CD14-positive monocyte (primary cell): ENCODE measurements around the gene YTHDF1. TPM values are rescaled to one million over a fixed set of nuclear protein-coding genes. Genes with fewer than 3 reads are reported as not detected.

ENCODE experiments used
- DNase-seq, 3 donors: peaks; one replicate each; pipeline ENCODE4 v3.0.0-alpha.2; 2011 to 2022
- H2AFZ ChIP-seq: 2 replicates; pipeline ENCODE4 v1.6.0; 2012; ENCODE audit warnings: mild to moderate bottlenecking, low read depth, low read length, inconsistent platforms; ENCODE audit not compliant: insufficient read depth, poor library complexity, severe bottlenecking
- H3K27ac ChIP-seq, 2 donors: 1 replicate in 1 of 2; 2 replicates in 1 of 2; pipeline ENCODE4 v1.5.1; 2012 to 2013; ENCODE audit warnings: low read length in 2 of 2, control low read depth in 1 of 2, inconsistent platforms in 1 of 2, low read depth in 1 of 2, mild to moderate bottlenecking in 1 of 2
- H3K27me3 ChIP-seq, 2 donors: one replicate each; pipeline versions ENCODE4 v1.6.0 to v1.6.1; 2011 to 2013; ENCODE audit warnings: low read length in 2 of 2; ENCODE audit not compliant: control insufficient read depth in 2 of 2, insufficient read depth in 2 of 2
- H3K36me3 ChIP-seq, 2 donors: replicated peaks in 1 of 2; 1 replicate in 1 of 2; 2 replicates in 1 of 2; pipeline versions ENCODE4 v1.5.1 to v1.6.1; 2012 to 2013; ENCODE audit warnings: low read length in 2 of 2, control low read depth in 1 of 2, inconsistent platforms in 1 of 2, mild to moderate bottlenecking in 1 of 2; ENCODE audit not compliant: insufficient read depth in 2 of 2, control insufficient read depth in 1 of 2
- H3K4me1 ChIP-seq, 2 donors: 1 replicate in 1 of 2; 2 replicates in 1 of 2; pipeline versions ENCODE4 v1.5.1 to v1.6.1; 2012 to 2013; ENCODE audit warnings: low read length in 2 of 2, control low read depth in 1 of 2, inconsistent platforms in 1 of 2, mild to moderate bottlenecking in 1 of 2, moderate library complexity in 1 of 2; ENCODE audit not compliant: insufficient read depth in 2 of 2, control insufficient read depth in 1 of 2
- H3K4me2 ChIP-seq: replicated peaks from 2 replicates; pipeline ENCODE3; 2012; ENCODE audit warnings: low read length, moderate library complexity, mild to moderate bottlenecking; ENCODE audit not compliant: poor library complexity, severe bottlenecking; ENCODE audit errors: extremely low read depth
- H3K4me3 ChIP-seq, 3 experiments: fragments of 200-600 bp in 1 of 3; sonication (generic) in 1 of 3; replicated peaks in 1 of 3; 1 replicate in 2 of 3; 2 replicates in 1 of 3; pipeline ENCODE4 v1.5.1; 2011 to 2013; ENCODE audit warnings: low read length in 3 of 3, mild to moderate bottlenecking in 3 of 3, control low read depth in 2 of 3, low read depth in 2 of 3, inconsistent platforms in 1 of 3, moderate library complexity in 1 of 3
- H3K79me2 ChIP-seq: 2 replicates; pipeline ENCODE4 v1.6.0; 2012; ENCODE audit warnings: mild to moderate bottlenecking, control low read depth, inconsistent platforms, low read length, moderate library complexity; ENCODE audit not compliant: insufficient read depth
- H3K9ac ChIP-seq: 2 replicates; pipeline ENCODE4 v1.6.0; 2017; ENCODE audit warnings: low read length, mild to moderate bottlenecking; ENCODE audit not compliant: insufficient read depth, poor library complexity, severe bottlenecking
- H3K9me3 ChIP-seq, 2 donors: replicated peaks in 1 of 2; 1 replicate in 1 of 2; 2 replicates in 1 of 2; pipeline versions ENCODE4 v1.5.1 to v1.6.1; 2012 to 2013; ENCODE audit warnings: low read length in 2 of 2, control low read depth in 1 of 2; ENCODE audit not compliant: control insufficient read depth in 1 of 2, insufficient read depth in 1 of 2
- H4K20me1 ChIP-seq: 2 replicates; pipeline ENCODE4 v1.6.0; 2012; ENCODE audit warnings: mild to moderate bottlenecking, low read length, control low read depth, moderate library complexity; ENCODE audit not compliant: insufficient read depth
- H3K27ac Mint-ChIP-seq, 7 donors: one replicate each; pipeline ENCODE4 v1.8.0; 2020; ENCODE audit warnings: mild to moderate bottlenecking in 7 of 7, mixed read lengths in 7 of 7, moderate library complexity in 6 of 7, inconsistent platforms in 2 of 7
- H3K27me3 Mint-ChIP-seq, 3 donors: one replicate each; pipeline ENCODE4 v1.8.0; 2021 to 2022; ENCODE audit warnings: low read depth in 3 of 3, mild to moderate bottlenecking in 3 of 3, mixed read lengths in 3 of 3, moderate library complexity in 3 of 3, inconsistent platforms in 1 of 3
- H3K36me3 Mint-ChIP-seq, 2 donors: one replicate each; pipeline ENCODE4 v1.8.0; 2020; ENCODE audit warnings: mixed read lengths in 2 of 2, inconsistent platforms in 1 of 2, mild to moderate bottlenecking in 1 of 2
- H3K4me1 Mint-ChIP-seq: one replicate; pipeline ENCODE4 v1.8.0; 2020; ENCODE audit warnings: mild to moderate bottlenecking, mixed read lengths
- H3K4me3 Mint-ChIP-seq, 2 donors: one replicate each; pipeline ENCODE4 v1.8.0; 2020; ENCODE audit warnings: mild to moderate bottlenecking in 2 of 2, mixed read lengths in 2 of 2, moderate library complexity in 1 of 2
- H3K9me3 Mint-ChIP-seq, 7 donors: one replicate each; pipeline ENCODE4 v1.8.0; 2020 to 2022; ENCODE audit warnings: mixed read lengths in 7 of 7, mild to moderate bottlenecking in 6 of 7, moderate library complexity in 6 of 7, inconsistent platforms in 2 of 7
- WGBS: methylation state at CpG from one replicate; pipeline ENCODE4 v1.1.5; 2013; ENCODE audit warnings: missing lambda C conversion rate; ENCODE audit not compliant: insufficient coverage; 5-methylcytosine and 5-hydroxymethylcytosine counted together
- intact Hi-C, 2 donors: fragments of 100-400 bp; cut with micrococcal nuclease; formaldehyde crosslinking; loops; one replicate each; pipeline versions ENCODE4 v1.15.0 to v1.15.1; 2023
- polyA plus RNA-seq, 3 donors: library from polyadenylated mRNA; depleted of rRNA in 1 of 3; unstranded in 2 of 3; stranded (reverse) in 1 of 3; fragments of 300-500 nt in 2 of 3; fragments of >200 nt in 1 of 3; fragmentation: Illumina TruSeq in 2 of 3; gene quantifications; 1 replicate in 2 of 3; 2 replicates in 1 of 3; pipeline ENCODE4 v1.2.3, GENCODE V29; 2012 to 2021
- TF ChIP-seq, protein P1 (sequence below): fragments of 200-600 bp; IDR thresholded peaks from one replicate; pipeline ENCODE4 v1.8.0; 2022; ENCODE audit warnings: antibody characterized with exemption, mild to moderate bottlenecking

The YTHDF1 gene
- polyA plus RNA-seq, 3 donors, result 18.0 to 33.4 (median 25.9) TPM

DNA sequence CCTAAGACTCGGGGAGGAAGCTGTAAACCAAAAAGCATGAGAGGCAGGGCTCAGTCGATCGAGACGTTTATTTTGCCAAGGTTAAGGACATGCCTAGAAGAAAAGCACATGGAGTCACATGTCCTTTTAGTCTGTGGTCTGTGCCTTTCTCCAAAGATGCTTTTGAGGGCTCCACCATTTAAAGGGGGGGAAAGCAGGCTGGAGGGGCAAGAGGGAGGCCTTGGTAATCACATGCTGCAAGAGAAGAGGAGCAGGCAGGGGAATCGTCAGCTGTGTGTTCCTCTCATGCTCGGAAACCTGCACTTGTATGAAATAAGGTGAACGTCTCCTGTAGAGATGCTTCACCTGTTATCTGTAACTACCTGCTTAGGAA, 9.1 kb upstream of the YTHDF1 start:
- no peaks in the 10 kb centered on the region for H3K4me1 ChIP-seq
- no peak overlapping the region for H3K4me2 ChIP-seq
- Mint-ChIP-seq H3K27ac (no peak overlapping the region), H3K4me1 (no peaks in the 10 kb centered on the region), H3K36me3 (no peaks in the 10 kb centered on the region), H3K9me3 (peaks cover 0 to 2% (median 0%) of the 10 kb centered on the region in 7 donors), H3K27me3 (peaks cover 31 to 37% (median 34%) of the 10 kb centered on the region in 3 donors), H3K4me3 (no peak overlapping the region)
- TF ChIP-seq, protein P1, sequence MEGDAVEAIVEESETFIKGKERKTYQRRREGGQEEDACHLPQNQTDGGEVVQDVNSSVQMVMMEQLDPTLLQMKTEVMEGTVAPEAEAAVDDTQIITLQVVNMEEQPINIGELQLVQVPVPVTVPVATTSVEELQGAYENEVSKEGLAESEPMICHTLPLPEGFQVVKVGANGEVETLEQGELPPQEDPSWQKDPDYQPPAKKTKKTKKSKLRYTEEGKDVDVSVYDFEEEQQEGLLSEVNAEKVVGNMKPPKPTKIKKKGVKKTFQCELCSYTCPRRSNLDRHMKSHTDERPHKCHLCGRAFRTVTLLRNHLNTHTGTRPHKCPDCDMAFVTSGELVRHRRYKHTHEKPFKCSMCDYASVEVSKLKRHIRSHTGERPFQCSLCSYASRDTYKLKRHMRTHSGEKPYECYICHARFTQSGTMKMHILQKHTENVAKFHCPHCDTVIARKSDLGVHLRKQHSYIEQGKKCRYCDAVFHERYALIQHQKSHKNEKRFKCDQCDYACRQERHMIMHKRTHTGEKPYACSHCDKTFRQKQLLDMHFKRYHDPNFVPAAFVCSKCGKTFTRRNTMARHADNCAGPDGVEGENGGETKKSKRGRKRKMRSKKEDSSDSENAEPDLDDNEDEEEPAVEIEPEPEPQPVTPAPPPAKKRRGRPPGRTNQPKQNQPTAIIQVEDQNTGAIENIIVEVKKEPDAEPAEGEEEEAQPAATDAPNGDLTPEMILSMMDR, result no peak
- H4K20me1 ChIP-seq, result no peaks in the 10 kb centered on the region
- no peak overlapping the region for H3K4me3 ChIP-seq
- H3K9me3 ChIP-seq, result no peaks in the 10 kb centered on the region
- DNase-seq, result no peak
- H3K27ac ChIP-seq, result no peak overlapping the region
- no peak overlapping the region for H2AFZ ChIP-seq
- WGBS, result 49% methylated on average over 7 of the region's 7 CpGs
- H3K27me3 ChIP-seq, result peaks cover under 1 to 14% of the 10 kb centered on the region in 2 donors
- H3K9ac ChIP-seq, result no peak overlapping the region
- intact Hi-C loops, result no loop called here
- no peaks in the 10 kb centered on the region for H3K36me3 ChIP-seq
- H3K79me2 ChIP-seq, result no peaks in the 10 kb centered on the region

- WGBS, result 47% methylated on average over 16 of the region's 16 CpGs
- TF ChIP-seq, protein P1, result no peak
- DNase-seq, result no peak
- peaks cover 0 to 10% of the 10 kb centered on the region in 2 donors for H3K27me3 ChIP-seq
- no peaks in the 10 kb centered on the region for H3K36me3 ChIP-seq
- no peak overlapping the region for H3K4me2 ChIP-seq
- H3K79me2 ChIP-seq, result no peaks in the 10 kb centered on the region
- Mint-ChIP-seq H3K4me1 (no peaks in the 10 kb centered on the region), H3K27me3 (peaks cover 29 to 35% (median 33%) of the 10 kb centered on the region in 3 donors), H3K4me3 (no peak overlapping the region), H3K9me3 (peaks cover 0 to 2% (median 0%) of the 10 kb centered on the region in 7 donors), H3K27ac (no peak overlapping the region), H3K36me3 (no peaks in the 10 kb centered on the region)
- no peak overlapping the region for H3K4me3 ChIP-seq
- H3K4me1 ChIP-seq, result no peaks in the 10 kb centered on the region
- no peak overlapping the region for H3K27ac ChIP-seq
- no peaks in the 10 kb centered on the region for H4K20me1 ChIP-seq
- intact Hi-C loops, result loop anchor here in 1 of 2 donors (5.0 kb wide), 1 partner anchor 48 kb away; the partner anchor contains the start of gene ARFGAP1
- H3K9me3 ChIP-seq, result no peaks in the 10 kb centered on the region
- no peak overlapping the region for H3K9ac ChIP-seq
- H2AFZ ChIP-seq, result no peak overlapping the region
Observed at GRCh38 chr20:63224412-63225081, 8.6 kb upstream of the YTHDF1 start.
